Measurements from ENCODE around the gene IP6K3.

Gene IP6K3

DNA sequence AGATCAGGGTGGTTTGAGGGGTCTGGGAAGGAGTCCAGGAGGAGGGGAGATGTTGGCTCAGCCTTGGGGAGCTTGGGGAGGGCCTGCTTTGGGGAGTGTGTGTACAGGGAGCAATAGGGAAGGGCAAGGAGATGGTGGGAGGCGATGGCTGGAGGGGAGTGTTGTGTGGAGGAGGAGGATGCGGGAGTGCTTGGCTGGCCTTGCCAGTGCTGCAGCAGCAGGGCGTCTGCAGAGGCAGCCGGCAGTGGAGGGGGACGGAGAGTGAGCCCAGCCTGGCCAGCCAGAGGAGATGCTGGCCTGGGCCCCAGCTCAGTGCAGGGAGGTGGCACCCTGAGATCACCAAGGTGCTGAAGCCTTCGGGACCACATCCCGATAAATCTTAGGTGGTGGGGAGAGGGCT, 3.9 kb downstream of the IP6K3 start:
- TF ChIP-seq, protein P1, sequence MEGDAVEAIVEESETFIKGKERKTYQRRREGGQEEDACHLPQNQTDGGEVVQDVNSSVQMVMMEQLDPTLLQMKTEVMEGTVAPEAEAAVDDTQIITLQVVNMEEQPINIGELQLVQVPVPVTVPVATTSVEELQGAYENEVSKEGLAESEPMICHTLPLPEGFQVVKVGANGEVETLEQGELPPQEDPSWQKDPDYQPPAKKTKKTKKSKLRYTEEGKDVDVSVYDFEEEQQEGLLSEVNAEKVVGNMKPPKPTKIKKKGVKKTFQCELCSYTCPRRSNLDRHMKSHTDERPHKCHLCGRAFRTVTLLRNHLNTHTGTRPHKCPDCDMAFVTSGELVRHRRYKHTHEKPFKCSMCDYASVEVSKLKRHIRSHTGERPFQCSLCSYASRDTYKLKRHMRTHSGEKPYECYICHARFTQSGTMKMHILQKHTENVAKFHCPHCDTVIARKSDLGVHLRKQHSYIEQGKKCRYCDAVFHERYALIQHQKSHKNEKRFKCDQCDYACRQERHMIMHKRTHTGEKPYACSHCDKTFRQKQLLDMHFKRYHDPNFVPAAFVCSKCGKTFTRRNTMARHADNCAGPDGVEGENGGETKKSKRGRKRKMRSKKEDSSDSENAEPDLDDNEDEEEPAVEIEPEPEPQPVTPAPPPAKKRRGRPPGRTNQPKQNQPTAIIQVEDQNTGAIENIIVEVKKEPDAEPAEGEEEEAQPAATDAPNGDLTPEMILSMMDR (IDR thresholded peaks at IDR 0.05; ENCODE audit: control insufficient read depth, insufficient read depth, low read depth, low read length, missing control alignments) = no peak
- H3K4me3 ChIP-seq (ENCODE audit: control insufficient read depth, low read depth, low read length) = no peak overlapping the region
- no peak for DNase-seq (ENCODE audit: low read depth)

GRCh38 chr6:33742092-33742491, 4.6 kb downstream of the IP6K3 start:
- TF ChIP-seq, protein P1 (IDR thresholded peaks at IDR 0.05; ENCODE audit: control insufficient read depth, insufficient read depth, low read depth, low read length, missing control alignments) = no peak
- no peak for DNase-seq (ENCODE audit: low read depth)
- H3K4me3 ChIP-seq (ENCODE audit: control insufficient read depth, low read depth, low read length) = no peak overlapping the region

DNA sequence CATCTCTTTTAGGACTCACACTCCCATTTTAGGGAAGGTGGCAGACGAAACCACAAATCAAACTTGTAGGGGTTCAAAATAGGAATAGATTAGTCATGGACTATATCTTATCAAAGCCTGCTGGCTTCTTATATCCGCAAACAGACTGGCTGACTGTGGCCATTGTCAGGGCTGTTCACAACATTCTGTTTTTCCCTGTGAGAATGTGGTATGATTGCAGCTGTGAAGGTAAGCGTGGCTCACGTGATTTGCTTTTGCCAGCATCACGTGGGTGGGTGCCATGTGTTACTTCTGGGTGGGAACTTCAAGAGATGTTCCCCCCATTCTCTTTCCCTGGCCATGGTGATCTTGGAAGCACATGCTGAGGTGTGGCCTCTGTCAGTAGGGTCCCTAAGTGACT, 5.9 kb downstream of the IP6K3 start:
- DNase-seq (ENCODE audit: low read depth) = no peak
- H3K4me3 ChIP-seq (ENCODE audit: control insufficient read depth, low read depth, low read length) = no peak overlapping the region
- TF ChIP-seq, protein P1 (IDR thresholded peaks at IDR 0.05; ENCODE audit: control insufficient read depth, insufficient read depth, low read depth, low read length, missing control alignments) = no peak

DNA sequence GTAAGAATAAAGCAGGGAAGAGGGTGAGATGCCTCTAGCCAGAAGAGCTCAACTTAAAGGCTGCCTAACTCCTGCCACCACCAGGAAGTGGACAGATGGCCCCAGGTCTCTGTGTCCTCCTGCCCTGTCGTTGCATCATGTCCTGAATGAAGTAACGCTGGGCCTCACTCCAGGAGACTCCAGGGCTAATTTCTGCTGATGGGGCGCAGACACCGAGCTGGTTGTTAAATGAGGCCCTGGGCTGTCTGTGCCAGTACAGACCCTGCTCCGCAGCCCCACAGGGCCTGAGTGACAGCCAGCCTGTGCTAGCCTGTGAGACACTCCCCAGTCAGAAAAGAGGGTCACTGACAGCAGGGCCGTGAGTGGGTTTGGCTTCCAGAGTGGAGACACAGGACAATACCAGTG, 6.5 kb downstream of the IP6K3 start:
- DNase-seq (ENCODE audit: low read depth) = no peak
- TF ChIP-seq, protein P1 (IDR thresholded peaks at IDR 0.05; ENCODE audit: control insufficient read depth, insufficient read depth, low read depth, low read length, missing control alignments) = no peak
- H3K4me3 ChIP-seq (ENCODE audit: control insufficient read depth, low read depth, low read length) = no peak overlapping the region

DNA sequence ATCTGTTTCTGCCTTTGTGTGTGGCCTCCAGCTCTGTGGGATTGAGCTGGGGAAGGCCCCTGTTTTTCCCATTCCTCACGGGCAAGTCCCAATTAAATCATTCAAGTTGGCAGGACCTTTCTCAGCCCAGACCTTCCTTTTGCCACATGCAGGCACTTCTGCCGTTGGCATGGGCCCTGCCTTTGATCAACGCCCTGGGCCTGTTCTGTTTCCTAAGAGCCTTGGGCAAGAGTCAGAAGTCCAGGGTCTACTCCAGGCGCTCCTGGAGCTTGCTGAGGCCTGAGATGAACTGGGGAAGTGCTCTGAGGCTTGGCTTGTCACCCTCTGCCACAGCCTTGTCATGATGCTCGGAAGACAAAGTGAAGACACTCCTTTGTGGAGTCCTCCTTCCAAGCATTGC, 7.1 kb downstream of the IP6K3 start:
- TF ChIP-seq, protein P1 (IDR thresholded peaks at IDR 0.05; ENCODE audit: control insufficient read depth, insufficient read depth, low read depth, low read length, missing control alignments) = no peak
- no peak for DNase-seq (ENCODE audit: low read depth)
- no peak overlapping the region for H3K4me3 ChIP-seq (ENCODE audit: control insufficient read depth, low read depth, low read length)

DNA sequence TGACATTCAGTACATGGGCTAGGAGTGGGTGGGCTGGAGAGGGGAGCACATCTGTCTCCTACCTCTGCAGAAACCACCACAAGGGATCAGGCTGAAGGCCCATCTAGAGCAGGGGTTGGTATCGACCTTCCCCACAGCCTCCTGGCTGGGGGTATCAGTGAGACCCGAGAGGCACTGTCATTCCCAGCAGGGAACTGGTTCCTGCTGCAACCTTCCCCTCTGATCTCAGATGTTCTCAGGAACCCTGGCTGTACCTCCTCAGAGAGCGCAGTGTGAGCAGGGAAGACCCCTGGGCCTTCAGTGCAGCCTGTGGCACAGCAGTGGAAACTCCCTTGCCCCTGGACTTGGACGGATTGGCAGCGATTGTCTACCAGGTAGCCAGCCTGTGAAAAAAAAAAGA, 7.8 kb downstream of the IP6K3 start:
- TF ChIP-seq, protein P1 (IDR thresholded peaks at IDR 0.05; ENCODE audit: control insufficient read depth, insufficient read depth, low read depth, low read length, missing control alignments) = no peak
- DNase-seq (ENCODE audit: low read depth) = no peak
- H3K4me3 ChIP-seq (ENCODE audit: control insufficient read depth, low read depth, low read length) = no peak overlapping the region

DNA sequence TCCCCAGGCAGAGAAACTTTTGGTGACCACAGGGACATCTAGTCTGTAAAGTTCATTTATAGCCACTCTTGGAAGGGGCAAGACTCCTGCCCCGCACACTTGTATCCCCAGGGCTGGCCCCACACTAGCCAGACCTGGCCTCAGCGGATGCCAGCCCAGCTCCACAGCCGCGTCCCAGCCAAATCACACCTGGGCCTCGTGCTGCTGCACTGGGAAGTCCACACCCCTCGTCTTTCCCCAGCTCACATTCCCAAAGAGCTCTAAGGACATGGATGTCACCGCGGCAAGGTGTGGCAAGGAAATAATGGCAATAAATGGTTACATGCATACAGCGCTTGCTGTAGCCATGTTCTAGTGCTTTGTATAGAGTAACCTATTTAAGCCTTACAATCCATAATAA, 8.6 kb downstream of the IP6K3 start:
- H3K4me3 ChIP-seq (ENCODE audit: control insufficient read depth, low read depth, low read length) = no peak overlapping the region
- DNase-seq (ENCODE audit: low read depth) = no peak
- TF ChIP-seq, protein P1 (IDR thresholded peaks at IDR 0.05; ENCODE audit: control insufficient read depth, insufficient read depth, low read depth, low read length, missing control alignments) = no peak
